Gastrocnemius medialis (tissue), 4 donors: ENCODE data around the gene PGF.

ENCODE experiments used
- CTCF ChIP-seq, 5 experiments: fragments of 450-650 bp in 3 of 5; fragments of 200-600 bp in 2 of 5; sonication (generic) in 2 of 5; IDR thresholded peaks in 4 of 5; conservative IDR thresholded peaks in 1 of 5; 1 replicate in 4 of 5; 2 replicates in 1 of 5; pipeline ENCODE4 v1.5.1; 2016 to 2019; ENCODE audit warnings: antibody characterized with exemption in 5 of 5, mild to moderate bottlenecking in 3 of 5, moderate library complexity in 3 of 5
- POLR2A ChIP-seq, 2 donors: fragments of 450-650 bp; IDR thresholded peaks; one replicate each; pipeline ENCODE4 v1.6.1; 2017; ENCODE audit warnings: antibody characterized with exemption in 2 of 2, mild to moderate bottlenecking in 2 of 2, moderate library complexity in 2 of 2

- TF ChIP-seq CTCF (IDR thresholded peaks at IDR 0.05 in 4 of 5, conservative IDR thresholded peaks at IDR 0.05 in 1 of 5) (no peak), POLR2A (IDR thresholded peaks at IDR 0.05) (no peak)
Observed at GRCh38 chr14:74927225-74927624, 28.2 kb downstream of the PGF start.
